CD4-positive, alpha-beta T cell (primary cell): ENCODE measurements around the gene MKLN1. TPM values are rescaled to one million over a fixed set of nuclear protein-coding genes. Genes with fewer than 3 reads are reported as not detected.

Experiments
- ATAC-seq: fragments of 200-7000 bp; cut with Tn5 transposase; one replicate; pipeline ENCODE4 v1.10.0; 2022; ENCODE audit warnings: mild to moderate bottlenecking; ENCODE audit not compliant: poor library complexity
- CTCF ChIA-PET: fragments of 350-600 bp; sonication (Branson Sonifier 250); formaldehyde crosslinking; loops from one replicate; lab custom pipeline; 2021; ENCODE audit warnings: antibody characterized with exemption, inconsistent platforms; lab: Charles Lee
- POLR2A ChIA-PET: fragments of 350-600 bp; sonication (Branson Sonifier 250); formaldehyde crosslinking; loops from one replicate; lab custom pipeline; 2021; ENCODE audit warnings: antibody characterized with exemption, inconsistent platforms; lab: Charles Lee
- DNase-seq, 14 experiments: peaks; one replicate each; pipeline ENCODE4 v3.0.0-alpha.2; 2013 to 2020; ENCODE audit warnings: mixed read lengths in 2 of 14
- H3K27ac ChIP-seq, 2 donors: one replicate each; pipeline versions ENCODE4 v1.5.1 to v1.7.0; 2013; ENCODE audit warnings: low read length in 2 of 2, low read depth in 1 of 2, mild to moderate bottlenecking in 1 of 2
- H3K27me3 ChIP-seq, 2 experiments: 1 replicate in 1 of 2; 2 replicates in 1 of 2; pipeline versions ENCODE4 v1.6.1 to v1.7.0; 2013; ENCODE audit warnings: low read length in 2 of 2, control low read depth in 1 of 2, mild to moderate bottlenecking in 1 of 2, moderate library complexity in 1 of 2; ENCODE audit not compliant: insufficient read depth in 2 of 2, control insufficient read depth in 1 of 2
- H3K36me3 ChIP-seq: one replicate; pipeline ENCODE4 v1.6.1; 2013; ENCODE audit warnings: low read length, control low read depth; ENCODE audit not compliant: insufficient read depth
- H3K4me1 ChIP-seq: one replicate; pipeline ENCODE4 v1.6.1; 2013; ENCODE audit warnings: low read length, control low read depth; ENCODE audit not compliant: insufficient read depth
- H3K4me3 ChIP-seq: one replicate; pipeline ENCODE4 v1.5.1; 2013; ENCODE audit warnings: mild to moderate bottlenecking, low read length, moderate library complexity
- H3K9me3 ChIP-seq, 2 experiments: 1 replicate in 1 of 2; 2 replicates in 1 of 2; pipeline versions ENCODE4 v1.6.1 to v1.7.0; 2013; ENCODE audit warnings: low read length in 2 of 2, mild to moderate bottlenecking in 2 of 2, control low read depth in 1 of 2, moderate library complexity in 1 of 2; ENCODE audit not compliant: control insufficient read depth in 1 of 2, insufficient read depth in 1 of 2
- H3K27ac Mint-ChIP-seq: one replicate; pipeline ENCODE4 v1.8.0; 2020; ENCODE audit warnings: mixed read lengths
- H3K27me3 Mint-ChIP-seq: one replicate; pipeline ENCODE4 v1.8.0; 2021; ENCODE audit warnings: mixed read lengths
- H3K36me3 Mint-ChIP-seq: one replicate; pipeline ENCODE4 v1.8.0; 2021; ENCODE audit warnings: low read depth, mixed read lengths
- H3K4me1 Mint-ChIP-seq: one replicate; pipeline ENCODE4 v1.8.0; 2021; ENCODE audit warnings: low read depth, mixed read lengths
- H3K4me3 Mint-ChIP-seq: one replicate; pipeline ENCODE4 v1.8.0; 2020; ENCODE audit warnings: mild to moderate bottlenecking, mixed read lengths
- H3K9me3 Mint-ChIP-seq: one replicate; pipeline ENCODE4 v1.8.0; 2020; ENCODE audit warnings: mixed read lengths
- CTCF ChIP-seq: fragments of 200-600 bp; IDR thresholded peaks from one replicate; pipeline ENCODE4 v1.8.0; 2022; ENCODE audit warnings: antibody characterized with exemption, mild to moderate bottlenecking
- intact Hi-C, 2 experiments: fragments of 100-400 bp; cut with DNase I in 1 of 2; cut with micrococcal nuclease in 1 of 2; formaldehyde crosslinking; loops; one replicate each; pipeline versions ENCODE4 v1.15.1 to v1.9.0; 2023 to 2025; cut with DNase I, micrococcal nuclease
- total RNA-seq, 174 experiments: library from RNA in 2 of 174; stranded (reverse) in 2 of 174; gene quantifications; one replicate each; pipeline ENCODE4 v1.2.3 and lab custom pipeline; 2021 to 2026

The MKLN1 gene
- total RNA-seq, 2 experiments from 2014 or later, result 47.2 to 53.7 TPM

DNA sequence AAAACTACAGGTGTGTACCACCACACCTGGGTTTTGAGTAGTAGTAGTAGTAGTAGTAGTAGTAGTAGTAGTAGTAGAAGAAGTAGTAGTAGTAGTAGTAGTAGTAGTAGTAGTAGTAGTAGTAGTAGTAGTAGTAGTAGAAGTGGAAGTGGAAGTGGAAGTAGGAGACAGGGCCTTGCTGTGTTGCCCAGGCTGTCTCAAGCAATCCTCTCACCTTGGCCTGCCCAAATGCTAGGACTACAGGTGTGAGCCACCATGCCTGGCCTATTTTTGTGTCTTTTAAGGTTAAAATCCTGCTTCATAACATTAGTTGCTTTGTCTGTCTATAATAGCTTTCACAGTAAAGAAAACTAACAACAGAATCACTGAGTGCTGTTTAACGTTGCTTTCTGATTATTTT is 117.0 kb downstream of the MKLN1 start:
- Histone ChIP-seq H3K27me3 (no peaks in the 10 kb centered on the region), H3K4me3 (no peak overlapping the region), H3K9me3 (no peaks in the 10 kb centered on the region), H3K27ac (no peak overlapping the region), H3K4me1 (no peaks in the 10 kb centered on the region), H3K36me3 (peaks cover 51% of the 10 kb centered on the region)
- DNase-seq (no peak), ATAC-seq (no peak)
- no peaks in the 10 kb centered on the region for H3K9me3 Mint-ChIP-seq
- POLR2A ChIA-PET, result no interaction called here
- TF ChIP-seq CTCF, result no peak
- H3K4me3 Mint-ChIP-seq, result no peak overlapping the region
- no peaks in the 10 kb centered on the region for H3K27me3 Mint-ChIP-seq
- no peak overlapping the region for H3K27ac Mint-ChIP-seq
- intact Hi-C loops, result no loop called here
- H3K36me3 Mint-ChIP-seq, result peaks cover 90% of the 10 kb centered on the region
- CTCF ChIA-PET, result no interaction called here
- H3K4me1 Mint-ChIP-seq, result no peaks in the 10 kb centered on the region

DNA sequence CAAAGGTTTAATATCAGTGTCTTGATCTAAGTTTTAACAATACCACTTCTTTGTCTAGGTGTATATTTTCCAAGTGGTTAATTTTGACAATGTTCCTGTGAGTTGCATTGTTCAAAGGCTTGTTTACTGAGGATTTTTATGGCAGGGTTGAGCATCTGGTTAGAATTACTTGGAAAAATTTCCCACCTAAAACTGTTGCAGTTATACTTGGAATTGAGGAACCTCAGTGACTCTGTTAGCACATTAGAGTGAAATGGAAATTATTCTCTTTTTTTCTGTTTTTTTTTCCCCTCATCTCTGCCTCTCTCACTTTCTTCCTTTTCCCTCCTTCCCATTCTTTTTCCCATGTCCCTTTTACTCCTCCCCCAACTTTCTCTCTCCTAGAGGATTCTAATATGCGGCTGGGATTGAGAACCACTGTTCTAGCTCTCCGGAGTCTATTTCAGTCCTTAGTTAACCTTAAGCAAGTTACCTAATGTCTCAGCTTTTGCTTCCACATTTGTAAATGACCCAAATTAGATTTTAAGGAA is 121.8 kb downstream of the MKLN1 start:
- peaks cover 36% of the 10 kb centered on the region for H3K36me3 ChIP-seq

GRCh38 chr7:131454498-131454897 is 126.8 kb downstream of the MKLN1 start:
- Histone ChIP-seq H3K4me1 (no peaks in the 10 kb centered on the region), H3K27me3 (no peaks in the 10 kb centered on the region), H3K36me3 (peaks cover 14% of the 10 kb centered on the region), H3K9me3 (no peaks in the 10 kb centered on the region), H3K27ac (no peak overlapping the region), H3K4me3 (no peak overlapping the region)
- no peak for ATAC-seq
- Mint-ChIP-seq H3K36me3 (peaks cover 64% of the 10 kb centered on the region), H3K27ac (no peak overlapping the region), H3K27me3 (no peaks in the 10 kb centered on the region), H3K4me1 (no peaks in the 10 kb centered on the region), H3K4me3 (no peak overlapping the region), H3K9me3 (no peaks in the 10 kb centered on the region)
- POLR2A ChIA-PET, result no interaction called here
- intact Hi-C loops, result no loop called here
- no peak for TF ChIP-seq CTCF
- no peak for DNase-seq
- CTCF ChIA-PET, result interaction anchor here (0.6 kb wide), 1 partner anchor 332 kb away, joined by 3 read pairs; no protein-coding TSS in a partner anchor

More for the DNA sequence above, 121.8 kb downstream of the MKLN1 start:
- no peaks in the 10 kb centered on the region for H3K9me3 Mint-ChIP-seq
- Histone ChIP-seq H3K27me3 (no peaks in the 10 kb centered on the region), H3K4me1 (no peaks in the 10 kb centered on the region), H3K4me3 (no peak overlapping the region), H3K9me3 (no peaks in the 10 kb centered on the region), H3K27ac (no peak overlapping the region)
- no peak for TF ChIP-seq CTCF
- H3K27ac Mint-ChIP-seq, result no peak overlapping the region
- ChIA-PET CTCF (interaction anchor here (2.4 kb wide), 1 partner anchor 10 kb away, joined by 7 read pairs; no protein-coding TSS in a partner anchor), POLR2A (no interaction called here)
- H3K4me1 Mint-ChIP-seq, result no peaks in the 10 kb centered on the region
- H3K36me3 Mint-ChIP-seq, result peaks cover 67% of the 10 kb centered on the region
- no peak overlapping the region for H3K4me3 Mint-ChIP-seq
- intact Hi-C loops, result no loop called here
- no peak for DNase-seq
- no peak for ATAC-seq
- no peaks in the 10 kb centered on the region for H3K27me3 Mint-ChIP-seq
